ENCODE data around the gene SFMBT2.

DNA sequence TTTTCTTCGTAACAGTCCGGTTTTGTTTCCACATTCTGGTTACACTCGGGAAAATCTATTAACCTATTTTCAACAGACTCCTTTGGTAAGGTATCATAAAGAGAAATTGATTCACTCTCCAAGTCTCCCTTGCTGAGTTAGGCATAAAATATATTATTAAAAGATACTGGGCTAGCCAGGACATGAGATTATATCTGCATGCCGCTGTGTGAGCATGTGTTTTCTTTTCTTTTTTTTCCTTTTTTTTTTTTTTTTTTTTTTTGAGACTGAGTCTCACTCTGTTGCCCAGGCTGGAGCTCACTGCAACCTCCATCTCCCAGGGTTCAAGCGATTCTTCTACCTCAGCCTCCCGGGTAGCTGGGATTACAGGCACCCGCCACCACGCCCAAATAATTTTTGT is 23.0 kb upstream of the SFMBT2 start:
- TF ChIP-seq, protein P1, sequence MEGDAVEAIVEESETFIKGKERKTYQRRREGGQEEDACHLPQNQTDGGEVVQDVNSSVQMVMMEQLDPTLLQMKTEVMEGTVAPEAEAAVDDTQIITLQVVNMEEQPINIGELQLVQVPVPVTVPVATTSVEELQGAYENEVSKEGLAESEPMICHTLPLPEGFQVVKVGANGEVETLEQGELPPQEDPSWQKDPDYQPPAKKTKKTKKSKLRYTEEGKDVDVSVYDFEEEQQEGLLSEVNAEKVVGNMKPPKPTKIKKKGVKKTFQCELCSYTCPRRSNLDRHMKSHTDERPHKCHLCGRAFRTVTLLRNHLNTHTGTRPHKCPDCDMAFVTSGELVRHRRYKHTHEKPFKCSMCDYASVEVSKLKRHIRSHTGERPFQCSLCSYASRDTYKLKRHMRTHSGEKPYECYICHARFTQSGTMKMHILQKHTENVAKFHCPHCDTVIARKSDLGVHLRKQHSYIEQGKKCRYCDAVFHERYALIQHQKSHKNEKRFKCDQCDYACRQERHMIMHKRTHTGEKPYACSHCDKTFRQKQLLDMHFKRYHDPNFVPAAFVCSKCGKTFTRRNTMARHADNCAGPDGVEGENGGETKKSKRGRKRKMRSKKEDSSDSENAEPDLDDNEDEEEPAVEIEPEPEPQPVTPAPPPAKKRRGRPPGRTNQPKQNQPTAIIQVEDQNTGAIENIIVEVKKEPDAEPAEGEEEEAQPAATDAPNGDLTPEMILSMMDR (IDR thresholded peaks at IDR 0.05): no peak
- TF ChIP-seq POLR2A (IDR thresholded peaks at IDR 0.05): no peak

Data from body of pancreas (tissue), 4 donors.